ENCODE measurements around the gene UTP15.

DNA sequence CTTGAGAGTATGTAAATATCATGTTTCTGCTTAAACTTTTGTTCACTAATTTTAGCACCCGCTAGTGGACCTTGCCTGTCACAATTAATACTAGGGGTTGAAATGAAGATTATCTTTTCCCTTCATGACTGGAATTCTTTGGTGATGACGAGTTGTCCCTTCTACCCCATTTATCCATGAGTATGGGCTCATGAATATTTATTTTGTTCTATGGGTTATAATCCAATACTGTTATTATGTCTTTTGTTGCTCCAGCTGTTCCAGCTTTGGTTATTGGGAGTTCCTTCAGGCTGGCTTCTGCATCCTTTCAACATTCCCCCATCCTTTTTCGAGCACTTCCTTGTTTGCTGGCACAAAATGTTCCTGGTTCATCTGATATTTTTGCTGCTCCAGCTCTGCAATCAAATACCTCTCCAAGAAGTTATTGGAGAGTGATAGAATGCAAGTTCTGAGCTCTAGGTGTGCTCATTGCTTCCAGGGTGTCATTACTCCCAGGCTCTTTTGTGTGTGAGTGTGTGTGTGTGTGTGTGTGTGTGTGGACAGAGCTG is 40.7 kb downstream of the UTP15 start:
- TF ChIP-seq, protein P1, sequence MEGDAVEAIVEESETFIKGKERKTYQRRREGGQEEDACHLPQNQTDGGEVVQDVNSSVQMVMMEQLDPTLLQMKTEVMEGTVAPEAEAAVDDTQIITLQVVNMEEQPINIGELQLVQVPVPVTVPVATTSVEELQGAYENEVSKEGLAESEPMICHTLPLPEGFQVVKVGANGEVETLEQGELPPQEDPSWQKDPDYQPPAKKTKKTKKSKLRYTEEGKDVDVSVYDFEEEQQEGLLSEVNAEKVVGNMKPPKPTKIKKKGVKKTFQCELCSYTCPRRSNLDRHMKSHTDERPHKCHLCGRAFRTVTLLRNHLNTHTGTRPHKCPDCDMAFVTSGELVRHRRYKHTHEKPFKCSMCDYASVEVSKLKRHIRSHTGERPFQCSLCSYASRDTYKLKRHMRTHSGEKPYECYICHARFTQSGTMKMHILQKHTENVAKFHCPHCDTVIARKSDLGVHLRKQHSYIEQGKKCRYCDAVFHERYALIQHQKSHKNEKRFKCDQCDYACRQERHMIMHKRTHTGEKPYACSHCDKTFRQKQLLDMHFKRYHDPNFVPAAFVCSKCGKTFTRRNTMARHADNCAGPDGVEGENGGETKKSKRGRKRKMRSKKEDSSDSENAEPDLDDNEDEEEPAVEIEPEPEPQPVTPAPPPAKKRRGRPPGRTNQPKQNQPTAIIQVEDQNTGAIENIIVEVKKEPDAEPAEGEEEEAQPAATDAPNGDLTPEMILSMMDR (IDR thresholded peaks at IDR 0.05) = no peak
- no peak for TF ChIP-seq ZFX (IDR thresholded peaks at IDR 0.05; ENCODE audit: borderline replicate concordance)

All from 22Rv1 (cell line).